Psoas muscle (tissue), 7 donors: ENCODE results near the gene MED20. TPM values are rescaled to one million over a fixed set of nuclear protein-coding genes. Genes with fewer than 3 reads are reported as not detected.

Experiments used
- polyA plus RNA-seq, 3 donors: library from polyadenylated mRNA; stranded (reverse); fragments of 200-250 nt; gene quantifications; one replicate each; pipeline ENCODE4 v1.2.3, GENCODE V29; 2013
- total RNA-seq, 4 donors: library from RNA; stranded (reverse); fragmentation: NEBNext Ultra II Directional in 2 of 4; extraction: Animal tissue kit (Norgen Biotek cat#: 25700) in 2 of 4; gene quantifications; one replicate each; pipeline versions ENCODE4 v1.2.1 to v1.2.4, GENCODE V29; 2021 to 2023
- donor health status: healthy with polysubstance abuse.
- donor health status: DM: no; HTN: no; CAD: no; lungs with moderate emphysema.
- donor health status: Bipolar disorder and iron deficiency.
- donor health status: healthy.
- donor health status: DM: no; HTN: no; CAD: no.
- donor health status: DM: no; HTN: no; CAD: no.
- donor health status: DM: yes; HTN: yes; CAD: no.

MED20 gene
- total and polyA plus RNA-seq, 7 donors = 9.2 to 28.1 (median 16.4) TPM

Other genes starting within 250 kb of the MED20 start
- 10 to 100 TPM; 35.4 to 64.3 (median 39.8) TPM for gene TFEB, start 185.5 kb downstream of the MED20 start, total RNA-seq
- 10 to 100 TPM; 16.1 to 65.2 (median 51.6) TPM for gene TFEB, start 185.5 kb downstream of the MED20 start, polyA plus RNA-seq
- gene PGC, start 173.7 kb downstream of the MED20 start, total RNA-seq = not detected
- 1 to 10 TPM in 1 of 3 donors, under 1 TPM in 1, not detected in 1; 0.48 to 1.0 TPM for gene PGC, start 173.7 kb downstream of the MED20 start, polyA plus RNA-seq
- 1 to 10 TPM; 4.0 to 6.5 (median 5.4) TPM for gene FRS3, start 141.2 kb downstream of the MED20 start, total RNA-seq
- 1 to 10 TPM; 4.0 to 6.8 (median 4.5) TPM for gene FRS3, start 141.2 kb downstream of the MED20 start, polyA plus RNA-seq
- under 1 TPM in 3 of 4 donors, not detected in 1; 0.46 to 0.92 (median 0.80) TPM for gene PRICKLE4, start 140.4 kb downstream of the MED20 start, total RNA-seq
- under 1 TPM in 2 of 3 donors, not detected in 1; 0.49 to 0.70 TPM for gene PRICKLE4, start 140.4 kb downstream of the MED20 start, polyA plus RNA-seq
- 100 to 1,000 TPM; 156 to 181 (median 168) TPM for gene TOMM6, start 133.4 kb downstream of the MED20 start, total RNA-seq
- gene TOMM6, start 133.4 kb downstream of the MED20 start, polyA plus RNA-seq = 100 to 1,000 TPM; 240 to 403 (median 305) TPM
- gene USP49, start 25.8 kb downstream of the MED20 start, total RNA-seq = 1 to 10 TPM in 3 of 4 donors, under 1 TPM in 1; 0.75 to 1.6 (median 1.3) TPM
- gene USP49, start 25.8 kb downstream of the MED20 start, polyA plus RNA-seq = under 1 TPM; 0.38 to 0.84 (median 0.66) TPM
- 10 to 100 TPM; 20.3 to 47.5 (median 35.2) TPM for gene BYSL, start 360 bp upstream of the MED20 start, total RNA-seq
- gene BYSL, start 360 bp upstream of the MED20 start, polyA plus RNA-seq = 10 to 100 TPM; 29.0 to 55.5 (median 30.1) TPM
- gene CCND3, start 20.7 kb upstream of the MED20 start, total RNA-seq = 10 to 100 TPM in 3 of 4 donors, 1 to 10 TPM in 1; 9.2 to 19.9 (median 16.7) TPM
- gene CCND3, start 20.7 kb upstream of the MED20 start, polyA plus RNA-seq = 10 to 100 TPM; 20.3 to 29.1 (median 20.5) TPM
- 10 to 100 TPM; 16.6 to 23.9 (median 19.9) TPM for gene TAF8, start 129.4 kb upstream of the MED20 start, total RNA-seq
- gene TAF8, start 129.4 kb upstream of the MED20 start, polyA plus RNA-seq = 10 to 100 TPM; 11.2 to 17.9 (median 12.6) TPM
- gene C6orf132, start 221.5 kb upstream of the MED20 start, total RNA-seq = under 1 TPM; 0.11 to 0.34 (median 0.20) TPM
- under 1 TPM; 0.08 to 0.13 (median 0.09) TPM for gene C6orf132, start 221.5 kb upstream of the MED20 start, polyA plus RNA-seq